Ascending aorta (tissue), 2 donors: ENCODE data around the gene OSM. TPM values are rescaled to one million over a fixed set of nuclear protein-coding genes. Genes with fewer than 3 reads are reported as not detected.
"Not testable (repeated sequence)": the region's sequence is repeated elsewhere in the genome, so short reads cannot be mapped to it uniquely, and the experiment has no call there.

Experiments
- DNase-seq, 2 donors: peaks; one replicate each; pipeline ENCODE4 v3.0.0-alpha.2; 2019; ENCODE audit warnings: low spot score in 2 of 2
- H3K27ac ChIP-seq, 2 donors: fragments of 200-600 bp; sonication (generic); one replicate each; pipeline ENCODE4 v1.5.1; 2016 to 2017; ENCODE audit warnings: mild to moderate bottlenecking in 1 of 2
- H3K27me3 ChIP-seq: fragments of 200-600 bp; sonication (generic); one replicate; pipeline ENCODE4 v1.5.1; 2017
- H3K36me3 ChIP-seq, 2 donors: fragments of 200-600 bp; sonication (generic); one replicate each; pipeline ENCODE4 v1.5.1; 2016
- H3K4me1 ChIP-seq, 2 donors: fragments of 200-600 bp; sonication (generic); one replicate each; pipeline ENCODE4 v1.5.1; 2016 to 2017; ENCODE audit warnings: mild to moderate bottlenecking in 1 of 2
- H3K4me3 ChIP-seq, 2 donors: fragments of 200-600 bp; sonication (generic); one replicate each; pipeline ENCODE4 v1.5.1; 2016 to 2017; ENCODE audit warnings: mild to moderate bottlenecking in 1 of 2
- H3K9me3 ChIP-seq, 2 donors: fragments of 200-600 bp; sonication (generic); one replicate each; pipeline ENCODE4 v1.5.1; 2016
- intact Hi-C: fragments of 100-400 bp; cut with DNase I; formaldehyde crosslinking; loops from one replicate; pipeline ENCODE4 v1.15.1; 2023
- total RNA-seq: library from RNA; depleted of rRNA; stranded (reverse); fragments of >200 nt; gene quantifications from one replicate; pipeline ENCODE4 v1.1.0, GENCODE V29; 2016
- TF ChIP-seq, protein P1 (sequence below), 3 experiments: fragments of 200-600 bp in 2 of 3; fragments of 450-650 bp in 1 of 3; sonication (generic) in 2 of 3; IDR thresholded peaks; one replicate each; pipeline ENCODE4 v1.5.1; 2016 to 2019; ENCODE audit warnings: antibody characterized with exemption in 3 of 3, mild to moderate bottlenecking in 1 of 3, moderate library complexity in 1 of 3

The OSM gene
- total RNA-seq, 1 donor from 2014 or later, result not detected

DNA sequence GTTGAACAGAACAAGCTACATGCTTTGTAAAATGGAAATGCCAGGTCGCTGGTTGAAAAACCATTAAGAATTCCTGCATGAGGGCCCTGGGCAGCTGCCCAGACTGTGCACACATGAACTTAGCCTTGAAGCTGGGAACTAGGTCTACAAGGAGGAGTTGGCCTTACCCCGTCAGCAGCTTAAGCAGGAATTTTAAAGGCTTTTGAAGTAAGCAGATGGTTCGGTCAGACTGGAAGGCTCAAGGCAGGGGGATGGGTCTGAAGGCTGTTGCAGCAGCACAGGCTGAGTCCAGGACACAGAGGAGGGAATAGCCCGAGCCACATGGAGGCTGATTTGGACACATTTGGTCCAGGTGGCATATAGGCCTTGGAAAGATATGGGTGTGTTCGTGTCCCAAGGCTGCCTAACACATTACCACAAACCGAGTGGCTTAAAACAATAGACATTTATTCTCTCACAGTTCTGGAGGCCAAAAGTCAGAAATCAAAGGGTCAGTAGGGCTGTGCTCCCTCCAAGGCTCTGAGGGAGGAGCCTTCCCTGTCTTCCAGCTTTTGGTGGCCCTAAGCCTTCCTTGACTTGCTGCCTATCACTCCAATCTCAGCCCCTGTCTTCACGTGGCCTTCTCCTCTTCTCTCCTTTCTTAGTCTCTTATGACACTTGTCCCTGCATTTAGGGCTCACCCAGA lies 31.7 kb downstream of the OSM start:
- no peaks in the 10 kb centered on the region for H3K36me3 ChIP-seq
- H3K27ac ChIP-seq, result no peak overlapping the region
- no peaks in the 10 kb centered on the region for H3K27me3 ChIP-seq
- intact Hi-C loops, result loop anchor here (10.0 kb wide), 1 partner anchor 50 kb away; no protein-coding TSS in a partner anchor
- TF ChIP-seq, protein P1, sequence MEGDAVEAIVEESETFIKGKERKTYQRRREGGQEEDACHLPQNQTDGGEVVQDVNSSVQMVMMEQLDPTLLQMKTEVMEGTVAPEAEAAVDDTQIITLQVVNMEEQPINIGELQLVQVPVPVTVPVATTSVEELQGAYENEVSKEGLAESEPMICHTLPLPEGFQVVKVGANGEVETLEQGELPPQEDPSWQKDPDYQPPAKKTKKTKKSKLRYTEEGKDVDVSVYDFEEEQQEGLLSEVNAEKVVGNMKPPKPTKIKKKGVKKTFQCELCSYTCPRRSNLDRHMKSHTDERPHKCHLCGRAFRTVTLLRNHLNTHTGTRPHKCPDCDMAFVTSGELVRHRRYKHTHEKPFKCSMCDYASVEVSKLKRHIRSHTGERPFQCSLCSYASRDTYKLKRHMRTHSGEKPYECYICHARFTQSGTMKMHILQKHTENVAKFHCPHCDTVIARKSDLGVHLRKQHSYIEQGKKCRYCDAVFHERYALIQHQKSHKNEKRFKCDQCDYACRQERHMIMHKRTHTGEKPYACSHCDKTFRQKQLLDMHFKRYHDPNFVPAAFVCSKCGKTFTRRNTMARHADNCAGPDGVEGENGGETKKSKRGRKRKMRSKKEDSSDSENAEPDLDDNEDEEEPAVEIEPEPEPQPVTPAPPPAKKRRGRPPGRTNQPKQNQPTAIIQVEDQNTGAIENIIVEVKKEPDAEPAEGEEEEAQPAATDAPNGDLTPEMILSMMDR (IDR thresholded peaks at IDR 0.05), result no peak
- no peaks in the 10 kb centered on the region for H3K4me1 ChIP-seq
- no peak for DNase-seq
- H3K4me3 ChIP-seq, result no peak overlapping the region
- no peaks in the 10 kb centered on the region for H3K9me3 ChIP-seq

DNA sequence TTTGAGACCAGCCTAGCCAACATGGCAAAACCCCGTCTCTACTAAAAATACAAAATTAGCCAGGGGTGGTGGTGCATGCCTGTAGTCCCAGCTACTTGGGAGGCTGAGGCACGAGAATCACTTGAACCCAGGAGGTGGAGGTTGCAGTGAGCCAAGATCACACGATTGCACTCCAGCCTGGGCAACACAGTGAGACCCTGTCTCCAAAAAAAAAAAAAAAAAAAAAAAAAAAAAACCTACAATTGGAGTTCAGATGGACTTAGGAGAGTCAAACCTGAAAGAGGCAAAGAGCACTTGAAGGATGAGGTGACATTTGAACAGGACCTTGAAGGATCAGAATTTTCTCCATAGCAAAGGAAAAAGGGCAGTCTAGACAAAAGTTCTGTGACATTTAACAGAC lies 32.3 kb downstream of the OSM start:
- H3K27ac ChIP-seq, H3K9me3 ChIP-seq, H3K27me3 ChIP-seq, H3K4me3 ChIP-seq, H3K36me3 ChIP-seq, DNase-seq, H3K4me1 ChIP-seq: not testable (repeated sequence)
- intact Hi-C loops, result loop anchor here (10.0 kb wide), 1 partner anchor 50 kb away; no protein-coding TSS in a partner anchor

DNA sequence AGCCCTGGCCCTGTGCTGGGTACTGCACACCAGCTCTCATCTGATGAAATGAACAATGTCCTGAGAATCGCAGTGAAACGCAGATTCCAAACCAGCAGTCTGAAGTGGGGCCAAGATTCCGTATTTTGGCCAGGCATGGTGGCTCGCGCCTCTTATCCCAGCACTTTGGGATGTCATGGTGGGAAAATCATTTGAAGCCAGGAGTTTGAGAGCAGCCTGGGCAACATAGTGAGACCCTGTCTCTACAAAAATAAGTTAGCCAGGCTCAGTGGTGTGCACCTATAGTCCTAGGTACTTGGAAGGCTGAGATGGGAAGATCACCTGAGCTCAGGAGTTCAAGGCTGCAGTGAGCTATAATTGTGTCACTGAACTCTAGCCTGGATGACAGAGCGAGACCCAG lies 33.1 kb downstream of the OSM start:
- no peaks in the 10 kb centered on the region for H3K4me1 ChIP-seq
- no peak overlapping the region for H3K27ac ChIP-seq
- H3K36me3 ChIP-seq, result no peaks in the 10 kb centered on the region
- DNase-seq, result no peak
- intact Hi-C loops, result loop anchor here (10.0 kb wide), 1 partner anchor 49 kb away; no protein-coding TSS in a partner anchor
- H3K27me3 ChIP-seq, result no peaks in the 10 kb centered on the region
- no peak overlapping the region for H3K4me3 ChIP-seq
- TF ChIP-seq, protein P1 (IDR thresholded peaks at IDR 0.05), result no peak
- no peaks in the 10 kb centered on the region for H3K9me3 ChIP-seq

DNA sequence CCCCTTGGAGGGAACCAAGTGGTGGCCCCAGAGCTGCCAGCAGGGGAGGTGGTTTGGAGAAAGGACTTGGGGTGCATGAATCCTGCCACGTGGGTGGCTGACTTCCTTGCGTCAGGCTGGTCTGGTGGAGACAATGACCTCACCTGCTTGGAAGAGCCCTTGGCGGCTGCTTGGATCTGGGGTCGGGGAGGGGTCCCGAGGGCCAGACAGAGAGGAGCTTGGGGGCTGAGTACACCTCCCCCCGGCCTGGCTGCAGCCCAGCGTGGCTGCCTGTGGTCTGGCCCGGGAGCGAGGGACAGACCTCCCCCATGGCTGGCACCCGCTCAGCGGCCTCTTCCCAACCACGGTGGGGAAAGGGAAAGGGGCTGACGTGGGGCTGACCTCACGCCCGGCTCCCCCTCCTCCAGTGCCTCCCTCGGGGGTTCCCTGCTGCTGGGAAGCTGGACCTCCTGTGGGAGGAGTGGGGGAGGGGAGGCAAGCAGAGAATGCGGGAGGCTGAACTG lies 33.9 kb downstream of the OSM start:
- DNase-seq, result no peak
- TF ChIP-seq, protein P1 (IDR thresholded peaks at IDR 0.05), result no peak
- H3K27ac ChIP-seq, result no peak overlapping the region
- no peak overlapping the region for H3K4me3 ChIP-seq
- H3K9me3 ChIP-seq, result no peaks in the 10 kb centered on the region
- H3K4me1 ChIP-seq, result no peaks in the 10 kb centered on the region
- H3K27me3 ChIP-seq, result no peaks in the 10 kb centered on the region
- H3K36me3 ChIP-seq, result no peaks in the 10 kb centered on the region
- intact Hi-C loops, result loop anchor here (10.0 kb wide), 1 partner anchor 48 kb away; no protein-coding TSS in a partner anchor

DNA sequence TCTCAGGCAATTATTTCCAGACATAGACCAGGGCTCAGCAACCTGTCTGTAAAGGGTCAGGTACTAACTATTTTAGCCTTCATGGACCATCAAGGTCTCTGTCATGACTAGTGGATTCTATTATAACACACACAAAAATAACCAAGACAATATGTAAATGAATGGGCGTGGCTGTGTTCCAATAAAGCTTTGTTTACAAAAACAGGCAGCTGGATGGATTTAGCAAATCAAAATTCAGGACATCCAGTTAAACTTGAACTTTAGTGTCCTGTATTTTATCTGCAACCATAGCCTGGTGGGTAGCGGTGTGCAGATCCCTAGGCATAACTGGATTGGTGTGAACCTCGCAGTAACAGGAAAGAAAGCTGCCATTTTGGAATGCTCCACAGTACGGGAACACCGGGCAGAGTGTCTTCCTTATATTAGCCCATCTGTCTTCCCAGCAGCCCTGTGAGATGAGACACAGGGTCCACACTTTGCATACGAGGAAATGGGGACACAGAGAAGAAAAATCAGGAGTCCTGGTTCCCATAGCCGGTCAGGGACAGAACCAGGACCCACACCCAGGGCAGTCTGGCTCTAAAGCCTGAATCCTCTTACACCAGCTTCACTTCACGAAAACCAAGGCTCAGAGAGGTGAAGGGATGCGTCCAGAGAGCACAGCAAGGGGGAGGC lies 35.7 kb downstream of the OSM start:
- intact Hi-C loops, result loop anchor here (10.0 kb wide), 1 partner anchor 46 kb away; no protein-coding TSS in a partner anchor
- DNase-seq, result no peak
- no peaks in the 10 kb centered on the region for H3K27me3 ChIP-seq
- no peaks in the 10 kb centered on the region for H3K9me3 ChIP-seq
- TF ChIP-seq, protein P1 (IDR thresholded peaks at IDR 0.05), result no peak
- no peaks in the 10 kb centered on the region for H3K4me1 ChIP-seq
- no peaks in the 10 kb centered on the region for H3K36me3 ChIP-seq
- no peak overlapping the region for H3K4me3 ChIP-seq
- H3K27ac ChIP-seq, result no peak overlapping the region

DNA sequence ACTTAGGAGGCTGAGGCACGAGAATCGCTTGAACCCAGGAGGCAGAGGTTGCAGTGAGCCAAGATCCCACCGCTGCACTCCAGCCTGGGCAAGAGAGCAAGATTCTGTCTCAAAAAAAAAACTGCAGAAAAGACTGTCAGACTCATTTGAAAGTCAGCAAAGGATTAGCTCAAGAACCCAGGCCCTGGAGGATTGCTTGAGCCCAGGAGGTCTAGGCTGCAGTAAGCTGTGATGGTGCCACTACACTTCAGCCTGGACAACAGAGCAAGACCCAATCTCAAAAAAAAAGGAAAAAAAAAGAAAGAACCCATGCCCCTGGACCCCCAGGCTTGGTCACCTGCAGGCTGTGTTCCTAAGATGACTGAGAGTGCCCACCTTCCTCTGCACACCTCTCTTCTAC lies 36.3 kb downstream of the OSM start:
- TF ChIP-seq, protein P1 (IDR thresholded peaks at IDR 0.05), result no peak
- Histone ChIP-seq H3K27ac (no peak overlapping the region), H3K4me3 (no peak overlapping the region), H3K9me3 (no peaks in the 10 kb centered on the region), H3K4me1 (no peaks in the 10 kb centered on the region), H3K27me3 (no peaks in the 10 kb centered on the region), H3K36me3 (no peaks in the 10 kb centered on the region)
- DNase-seq, result no peak
- intact Hi-C loops, result loop anchor here (10.0 kb wide), 1 partner anchor 46 kb away; no protein-coding TSS in a partner anchor
